GM18517 (cell line): ENCODE results near the gene XIRP1.

Experiments used
- ATAC-seq: cut with Tn5 transposase; IDR thresholded peaks from one replicate; pipeline ENCODE4 v1.9.1; 2021; ENCODE audit warnings: mild to moderate bottlenecking, moderate library complexity; ENCODE audit not compliant: unreplicated experiment

Gene XIRP1

DNA sequence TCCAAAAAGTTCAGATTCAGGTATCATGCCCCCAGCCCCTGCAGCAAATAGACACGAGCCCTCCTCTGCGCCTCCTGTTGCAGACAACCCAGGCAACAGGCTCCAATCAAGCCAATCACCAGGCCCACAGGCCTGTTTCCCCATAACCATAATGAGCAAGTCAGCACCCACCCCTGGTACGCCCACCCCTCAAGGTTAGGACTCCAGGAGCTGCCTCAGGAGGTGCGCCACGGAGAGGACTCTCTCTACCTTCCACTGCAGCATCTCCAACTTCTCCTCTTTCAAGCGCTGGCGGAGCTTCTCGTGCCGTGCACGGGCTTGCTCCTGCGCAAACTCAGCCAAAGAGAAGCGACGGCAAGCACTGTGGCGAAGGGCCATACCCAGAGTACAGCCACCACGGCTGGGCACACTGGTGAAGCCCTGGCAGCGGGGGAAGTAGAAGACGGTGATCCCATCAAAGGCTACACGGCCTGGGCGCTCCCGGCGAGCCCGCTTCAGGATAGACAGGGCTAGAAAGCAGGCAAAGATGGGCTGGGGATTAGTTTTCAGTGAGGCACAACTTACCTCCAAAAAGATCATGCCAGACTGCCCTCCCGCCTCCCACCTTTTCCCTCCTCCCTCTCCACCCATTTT, 47.5 kb downstream of the XIRP1 start:
- ATAC-seq, result no peak

DNA sequence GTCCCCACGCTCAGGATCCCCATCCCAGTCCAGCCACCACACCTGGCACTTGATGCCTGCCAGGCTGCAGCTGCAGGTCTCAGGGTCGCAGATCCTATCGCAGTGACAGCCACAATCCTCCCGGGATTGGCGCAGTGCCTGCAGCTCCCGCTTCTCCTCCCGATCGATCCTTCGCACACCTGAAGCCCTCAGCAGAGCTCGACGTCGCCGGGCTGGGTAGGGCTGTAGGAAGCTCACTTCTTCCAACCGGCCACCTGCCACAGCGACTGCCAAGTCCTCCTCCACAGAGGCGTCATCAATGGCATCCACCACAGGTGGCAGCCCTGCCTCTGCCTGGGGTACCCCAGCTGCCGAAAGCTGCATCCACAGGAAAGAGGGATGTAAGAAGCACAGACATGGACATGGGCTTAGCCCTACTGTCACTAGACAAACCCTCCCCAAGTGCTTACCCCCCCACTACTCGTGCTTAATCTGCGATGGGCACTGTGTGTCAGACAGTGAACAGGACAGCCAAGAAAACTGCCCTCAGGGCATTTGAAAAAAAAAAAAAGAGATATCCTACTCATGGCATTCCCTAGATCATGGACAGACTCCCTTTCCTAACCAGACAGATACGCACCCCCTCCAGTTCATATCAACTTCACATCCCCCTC, 48.2 kb downstream of the XIRP1 start:
- no peak for ATAC-seq

DNA sequence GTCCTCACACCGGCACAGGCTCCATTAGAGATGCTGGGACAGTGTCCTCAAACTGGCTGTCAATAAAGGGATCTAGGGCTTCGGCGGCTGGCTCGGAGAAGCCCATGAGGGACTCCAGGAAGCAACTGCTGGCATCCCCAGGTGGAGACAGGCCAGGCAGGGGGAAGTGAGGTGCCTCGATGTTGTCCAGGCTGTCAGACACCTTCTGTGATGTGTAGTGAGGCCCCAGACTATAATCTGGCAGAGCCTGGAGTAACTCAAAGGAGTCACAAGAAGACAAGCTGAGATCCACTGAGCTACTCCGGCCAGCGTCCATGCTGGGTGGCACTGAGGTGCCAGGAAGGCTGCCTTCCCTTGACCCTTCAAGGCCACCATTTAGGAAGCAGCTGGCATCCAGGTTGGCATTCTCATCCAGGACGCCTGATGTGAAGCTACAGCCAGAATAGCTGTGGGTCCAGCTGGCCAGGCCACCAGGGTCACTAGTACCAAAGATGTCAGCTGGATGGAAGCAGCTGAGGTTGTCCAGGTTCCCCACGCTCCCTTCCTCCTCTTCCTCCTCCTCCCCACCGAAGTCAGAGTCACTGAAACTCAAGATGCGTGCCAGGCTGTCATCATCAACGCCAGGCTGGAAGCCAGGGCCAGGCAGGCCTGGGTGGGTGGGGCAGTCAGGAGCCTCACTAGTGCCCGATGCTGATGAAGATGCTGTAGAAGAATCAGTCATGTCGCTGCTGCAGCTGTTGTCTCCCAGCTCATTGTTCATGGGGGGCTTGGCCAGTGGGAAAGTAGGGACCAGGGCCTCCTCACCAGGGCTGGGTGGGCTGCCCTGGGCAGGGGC, 49.1 kb downstream of the XIRP1 start:
- no peak for ATAC-seq

DNA sequence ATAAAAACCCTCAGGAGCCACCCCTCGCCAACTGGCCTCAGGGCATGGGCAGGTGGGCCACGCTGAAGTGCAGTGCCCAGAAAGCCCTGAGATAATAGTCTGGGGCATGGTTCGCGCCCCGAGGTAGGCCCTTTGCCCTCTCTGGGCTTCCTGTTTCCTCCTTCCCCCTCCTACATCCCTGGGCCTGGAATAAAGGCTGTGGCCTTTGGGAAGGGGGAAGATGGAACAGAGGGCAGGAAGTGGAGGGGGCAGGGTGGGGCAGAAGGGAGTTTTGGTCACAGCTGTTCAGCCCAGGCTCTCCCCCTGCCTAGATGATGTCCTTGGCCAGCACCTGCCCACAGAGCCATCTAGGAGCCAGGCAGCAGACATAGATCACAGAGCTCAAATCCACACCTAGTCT, 50.3 kb downstream of the XIRP1 start:
- no peak for ATAC-seq

DNA sequence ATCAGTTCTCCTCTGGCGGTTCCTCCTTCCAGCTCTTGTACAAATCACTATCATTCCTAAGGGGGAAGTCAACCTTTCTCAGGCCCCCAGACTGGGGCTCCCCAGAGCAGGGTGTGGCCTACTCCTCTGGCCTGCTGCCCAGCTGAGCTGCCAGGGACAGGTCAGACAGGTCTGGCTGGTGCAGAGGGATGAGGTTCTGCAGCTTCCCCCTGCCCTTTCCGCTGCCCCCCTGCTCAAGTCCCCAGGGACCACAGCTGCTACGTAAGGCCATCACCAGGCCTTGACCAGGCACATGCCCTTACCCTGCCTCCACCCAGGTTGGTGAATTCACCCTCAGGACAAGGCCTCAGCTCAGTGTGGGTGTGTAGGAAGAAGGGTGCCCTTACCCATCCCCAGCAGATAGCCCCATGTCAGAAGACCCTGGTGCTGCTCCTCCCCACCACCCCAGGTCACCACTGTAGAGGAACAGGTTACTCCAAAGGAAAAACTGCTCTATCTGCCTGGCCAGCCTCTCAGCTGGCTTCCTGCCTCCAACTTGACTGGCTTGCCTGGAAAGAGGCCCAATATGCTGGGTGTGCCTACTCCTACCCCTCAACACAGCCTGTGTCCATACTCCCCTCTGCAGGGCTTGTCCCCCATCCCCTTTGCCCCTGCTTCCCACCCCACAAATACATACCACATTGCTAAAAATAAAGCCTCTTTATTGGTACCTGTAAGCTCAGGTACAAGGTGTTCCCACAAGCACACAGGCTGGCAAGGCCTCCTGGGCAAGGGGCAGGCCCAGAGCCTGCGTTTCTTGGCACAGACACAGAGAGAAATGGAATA, 51.0 kb downstream of the XIRP1 start:
- no peak for ATAC-seq

DNA sequence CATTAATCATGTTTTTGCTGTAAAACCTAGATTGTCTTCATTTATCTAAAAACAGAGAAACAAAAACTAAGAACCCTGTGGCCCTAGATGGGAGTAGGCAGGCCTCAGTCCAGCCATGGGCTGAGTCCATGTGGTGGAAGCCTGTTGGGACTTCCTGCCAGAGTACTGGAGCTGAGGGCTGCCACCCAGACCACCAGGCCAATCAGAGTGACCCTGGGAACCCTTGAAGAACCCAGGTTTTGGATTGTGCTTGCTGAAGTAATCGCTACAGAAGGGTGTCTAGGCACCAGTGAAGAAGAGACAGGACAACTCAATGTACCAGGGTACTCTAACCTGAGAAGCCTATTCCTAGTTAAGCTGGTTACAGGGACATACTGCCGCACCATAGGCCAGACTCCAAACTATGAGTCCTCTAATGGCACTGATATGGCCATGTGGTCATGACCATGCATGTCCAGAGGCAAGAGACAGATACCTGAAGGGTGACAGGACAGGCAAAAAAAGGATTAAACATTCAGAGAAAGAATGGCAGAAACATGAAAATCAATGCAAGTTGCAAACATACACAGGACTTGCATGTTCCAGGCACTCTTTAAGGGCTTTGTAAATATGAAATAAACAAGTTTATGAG, 51.9 kb downstream of the XIRP1 start:
- ATAC-seq, result no peak

DNA sequence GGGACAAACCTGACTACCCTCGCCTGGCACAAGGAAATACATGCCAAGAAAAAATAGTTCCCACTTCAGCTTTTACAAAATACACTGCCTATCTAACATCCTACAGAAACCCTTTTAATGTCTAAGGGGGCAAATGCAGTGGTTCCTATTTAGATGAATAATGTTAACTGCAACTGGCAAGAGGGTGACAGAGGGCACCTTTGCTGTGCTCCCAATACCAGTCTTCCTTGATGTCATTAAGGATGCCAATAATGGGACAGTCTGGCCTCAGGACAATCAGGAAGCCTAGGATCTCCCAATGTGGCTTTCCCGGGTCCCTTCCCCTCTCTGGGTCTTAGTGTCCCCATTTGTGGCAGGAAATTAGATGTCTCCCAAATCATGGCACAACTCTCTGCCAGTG, 53.0 kb downstream of the XIRP1 start:
- ATAC-seq, result no peak

DNA sequence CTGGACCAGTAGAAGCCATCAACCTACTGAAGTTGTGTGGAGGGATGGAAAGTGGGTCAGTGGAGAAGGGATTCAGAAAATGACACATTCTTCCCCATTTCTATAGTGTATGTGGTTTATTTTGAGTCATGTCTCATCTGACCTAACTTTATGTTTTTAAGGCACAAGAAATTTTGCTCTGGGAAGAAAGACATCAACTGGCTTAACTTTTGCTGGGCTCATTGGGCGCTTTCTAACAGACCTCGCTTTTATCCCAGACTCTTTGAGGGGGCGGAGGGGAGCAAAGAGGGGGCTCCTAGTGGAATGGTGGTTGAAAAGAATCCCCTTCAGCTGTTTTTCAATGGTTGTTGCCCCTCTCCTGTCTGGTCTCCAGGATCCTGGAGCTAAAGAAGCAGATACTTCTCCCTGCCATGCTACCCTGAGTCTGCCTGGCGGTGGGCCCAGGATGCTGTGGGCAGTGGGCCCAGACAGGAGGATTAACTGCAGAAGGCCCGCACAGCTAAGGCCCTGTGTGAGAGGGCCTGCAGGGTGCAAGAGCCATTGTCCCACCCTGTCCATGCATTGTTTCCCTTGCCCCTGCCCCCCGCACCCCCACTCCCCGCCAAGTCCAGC, 53.5 kb downstream of the XIRP1 start:
- no peak for ATAC-seq

DNA sequence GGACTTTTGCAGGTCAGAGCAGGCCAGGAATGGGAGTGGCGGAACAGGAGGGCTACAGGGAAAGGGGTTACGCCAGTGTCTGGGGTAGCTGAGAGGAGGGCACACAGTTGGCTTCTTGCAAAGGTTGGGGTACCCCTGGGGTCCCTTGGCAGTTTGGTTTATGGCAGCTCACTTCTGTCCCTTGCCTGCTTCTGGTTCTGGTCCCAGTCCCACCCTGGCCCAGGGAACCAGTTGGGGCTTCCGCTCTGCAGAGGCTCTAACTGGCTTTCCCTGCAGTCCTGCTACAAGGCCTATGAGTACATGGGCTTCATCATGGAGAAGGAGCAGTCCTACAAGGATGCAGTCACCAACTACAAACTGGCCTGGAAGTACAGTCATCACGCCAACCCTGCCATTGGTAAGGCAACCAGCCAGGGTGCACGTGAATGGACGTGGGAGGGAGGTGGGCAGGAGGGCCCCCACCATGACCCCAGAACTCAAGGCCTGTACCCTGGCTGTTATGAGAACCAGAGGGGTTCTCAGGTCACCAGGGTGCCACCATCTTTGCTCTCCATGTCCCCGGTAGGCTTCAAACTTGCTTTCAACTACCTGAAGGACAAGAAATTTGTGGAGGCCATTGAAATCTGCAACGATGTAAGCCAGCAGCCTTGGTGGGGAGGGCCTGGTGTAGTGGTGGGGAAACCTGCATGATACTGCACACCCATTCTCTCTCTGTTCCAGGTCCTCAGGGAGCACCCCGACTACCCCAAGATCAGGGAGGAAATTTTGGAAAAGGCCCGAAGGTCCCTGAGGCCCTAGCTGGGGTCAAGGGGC, 54.2 kb downstream of the XIRP1 start:
- ATAC-seq, result no peak

DNA sequence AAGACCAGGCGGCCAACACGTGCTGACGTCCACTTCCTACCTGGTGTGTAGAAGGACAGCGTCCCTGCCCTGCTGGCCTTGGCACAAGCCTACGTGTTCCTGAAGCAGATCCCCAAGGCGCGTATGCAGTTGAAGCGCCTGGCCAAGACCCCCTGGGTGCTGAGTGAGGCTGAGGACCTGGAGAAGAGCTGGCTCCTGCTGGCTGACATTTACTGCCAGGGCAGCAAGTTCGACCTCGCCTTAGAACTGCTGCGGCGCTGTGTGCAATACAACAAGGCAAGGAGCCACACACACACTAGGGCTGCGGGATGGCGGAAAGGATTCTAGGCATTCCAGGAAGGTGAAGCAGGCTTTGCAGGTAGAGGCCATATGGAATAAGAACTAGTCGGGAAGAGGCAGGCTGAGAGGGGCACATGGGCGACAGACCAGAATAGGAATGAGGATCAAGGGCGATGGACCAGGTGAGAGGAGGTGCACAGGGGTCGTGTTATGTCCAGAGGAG, 54.9 kb downstream of the XIRP1 start:
- ATAC-seq, result no peak

DNA sequence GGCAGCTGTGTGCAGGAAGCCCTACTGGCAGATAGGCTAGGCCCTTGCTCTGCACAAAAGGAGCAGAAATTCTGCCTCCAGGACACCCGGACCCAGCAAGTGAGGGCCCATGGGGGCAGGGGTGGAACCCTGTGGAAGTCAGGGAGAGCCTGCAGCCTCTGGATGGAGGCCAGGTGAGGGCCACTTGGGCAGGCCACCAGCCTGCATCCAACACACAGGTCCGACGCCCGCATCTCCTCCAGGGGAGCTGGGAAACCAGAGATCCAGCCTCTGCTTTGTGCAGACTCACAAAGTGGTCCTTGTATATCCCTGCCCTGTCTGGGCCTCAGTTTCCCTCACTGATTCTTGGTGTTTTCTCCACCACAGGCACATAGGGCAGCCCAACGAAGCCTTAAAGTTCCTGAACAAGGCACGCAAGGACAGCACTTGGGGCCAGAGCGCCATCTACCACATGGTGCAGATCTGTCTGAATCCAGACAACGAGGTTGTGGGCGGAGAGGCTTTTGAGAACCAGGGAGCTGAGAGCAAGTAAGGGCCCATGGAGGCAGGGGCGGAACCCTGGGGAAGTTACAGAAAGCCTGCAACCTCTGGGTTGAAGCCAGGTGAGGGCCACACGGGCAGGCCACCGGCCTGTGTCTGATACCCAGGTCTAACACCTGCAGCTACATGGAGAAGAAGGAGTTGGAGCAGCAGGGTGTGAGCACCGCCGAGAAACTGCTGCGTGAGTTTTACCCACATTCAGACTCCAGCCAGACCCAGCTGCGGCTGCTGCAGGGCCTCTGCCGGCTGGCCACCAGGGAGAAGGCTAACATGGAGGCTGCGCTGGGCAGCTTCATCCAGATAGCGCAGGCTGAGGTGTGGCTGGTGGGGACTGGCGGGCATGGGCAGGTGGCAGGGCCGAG, 55.6 kb downstream of the XIRP1 start:
- ATAC-seq, result no peak

DNA sequence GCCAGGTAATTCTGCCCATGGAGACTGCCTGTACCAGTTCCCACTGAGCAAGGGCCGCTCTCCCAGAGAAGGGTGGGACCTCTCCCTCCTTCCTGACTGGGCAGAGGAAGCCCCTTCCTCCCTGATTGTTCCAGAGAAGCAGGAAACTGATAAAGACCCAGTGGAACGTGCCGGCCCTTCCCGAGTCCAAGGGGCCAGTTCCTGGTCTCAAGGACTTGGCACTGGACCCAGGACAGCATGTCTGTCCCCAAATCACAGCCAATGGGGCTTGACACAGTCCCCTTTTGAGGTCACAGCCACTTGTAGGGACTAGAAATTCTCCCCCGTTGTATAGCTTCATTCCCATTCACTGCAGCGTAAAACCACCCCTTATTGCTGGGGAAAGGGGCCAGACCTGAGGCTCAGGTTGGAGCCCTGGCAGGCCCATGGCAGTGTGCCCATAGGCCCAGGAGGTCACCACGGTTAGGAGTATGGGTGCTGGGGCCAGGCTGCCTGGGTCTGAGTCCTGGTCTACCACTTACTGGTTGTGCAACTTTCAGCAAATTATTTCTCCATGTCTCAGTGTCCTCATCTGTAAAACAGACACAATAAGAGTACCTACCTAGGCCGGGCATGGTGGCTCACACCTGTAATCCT, 57.1 kb downstream of the XIRP1 start:
- ATAC-seq, result no peak

DNA sequence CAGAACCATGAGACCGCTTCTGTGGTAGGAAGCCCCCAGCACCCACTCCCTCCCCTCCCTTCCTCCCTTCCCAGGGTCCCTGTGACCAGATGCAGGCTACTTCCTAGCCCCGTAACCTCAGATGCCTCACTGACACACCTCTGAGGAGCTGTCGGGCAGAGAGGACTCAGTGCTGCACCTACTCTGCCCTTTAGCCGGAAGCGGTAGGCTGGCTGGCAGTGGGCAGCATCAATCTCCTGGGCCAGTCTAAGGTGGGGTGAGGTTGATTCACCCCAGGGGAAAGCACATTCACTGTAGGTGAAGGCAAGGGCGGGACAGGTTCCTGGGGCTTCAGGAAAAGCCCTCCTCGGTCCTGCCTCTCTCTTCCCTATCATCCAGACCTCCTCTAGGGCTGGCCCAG, 58.1 kb downstream of the XIRP1 start:
- no peak for ATAC-seq

DNA sequence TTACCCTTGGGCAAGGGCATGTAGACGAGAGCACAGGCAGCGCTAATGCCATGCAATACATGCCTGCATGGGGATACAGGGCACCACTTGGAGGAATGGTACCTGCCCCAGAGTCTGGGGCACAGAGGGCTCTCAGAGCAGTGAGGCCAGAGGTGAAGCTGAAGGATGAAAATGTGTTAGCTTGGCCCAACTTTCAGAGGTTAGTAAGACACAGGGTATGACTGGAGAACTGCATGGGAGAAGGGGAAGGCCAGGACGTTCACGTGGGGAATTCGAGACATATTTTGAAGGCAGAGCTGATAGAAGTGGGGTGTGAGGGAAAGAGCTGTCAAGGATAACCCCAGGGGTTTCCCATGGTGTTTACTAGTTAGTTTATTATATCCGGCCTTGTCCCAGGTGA, 58.6 kb downstream of the XIRP1 start:
- no peak for ATAC-seq
